T-cell (primary cell): Measurements from ENCODE around the gene SEMA4D. TPM values are rescaled to one million over a fixed set of nuclear protein-coding genes. Genes with fewer than 3 reads are reported as not detected.

ENCODE experiments used
- ATAC-seq, 4 experiments: fragments of 200-7000 bp in 3 of 4; fragments of 150-1000 bp in 1 of 4; cut with Tn5 transposase; replicated peaks in 1 of 4; 1 replicate in 3 of 4; 2 replicates in 1 of 4; pipeline ENCODE4 v1.10.0; 2021; ENCODE audit warnings: moderate library complexity in 3 of 4, mild to moderate bottlenecking in 2 of 4, moderate number of reproducible peaks in 1 of 4
- CTCF ChIA-PET, 2 donors: fragments of 300-600 bp; sonication (Branson Sonifier 250); formaldehyde crosslinking; loops; one replicate each; lab custom pipeline; 2022; ENCODE audit warnings: antibody characterized with exemption in 2 of 2; lab: Charles Lee
- POLR2A ChIA-PET, 2 donors: fragments of 300-600 bp; sonication (Branson Sonifier 250); formaldehyde crosslinking; loops; one replicate each; lab custom pipeline; 2022; ENCODE audit warnings: antibody characterized with exemption in 2 of 2; lab: Charles Lee
- DNase-seq, 35 experiments: peaks; one replicate each; pipeline versions ENCODE4 v3.0.0 to v3.0.0-alpha.2; 2013 to 2023
- H3K27ac ChIP-seq: one replicate; pipeline ENCODE4 v1.5.1; 2013; ENCODE audit warnings: low read length
- H3K27me3 ChIP-seq, 2 experiments: replicated peaks in 1 of 2; 1 replicate in 1 of 2; 2 replicates in 1 of 2; pipeline versions ENCODE4 v1.6.1 to v1.7.0; 2013; ENCODE audit warnings: low read length in 1 of 2, mixed read lengths in 1 of 2; ENCODE audit not compliant: control insufficient read depth in 2 of 2, insufficient read depth in 2 of 2; ENCODE audit errors: extremely low read depth in 1 of 2
- H3K36me3 ChIP-seq, 2 donors: 1 replicate in 1 of 2; 2 replicates in 1 of 2; pipeline versions ENCODE4 v1.6.1 to v1.7.0; 2013; ENCODE audit warnings: low read length in 1 of 2; ENCODE audit not compliant: control insufficient read depth in 2 of 2, insufficient read depth in 1 of 2; ENCODE audit errors: extremely low read depth in 1 of 2
- H3K4me1 ChIP-seq, 2 experiments: 1 replicate in 1 of 2; 2 replicates in 1 of 2; pipeline versions ENCODE4 v1.6.1 to v1.7.0; 2013; ENCODE audit warnings: low read length in 2 of 2, mixed read lengths in 1 of 2; ENCODE audit not compliant: insufficient read depth in 2 of 2, control insufficient read depth in 1 of 2; ENCODE audit errors: extremely low read depth in 1 of 2
- H3K4me3 ChIP-seq, 2 donors: 1 replicate in 1 of 2; 2 replicates in 1 of 2; pipeline versions ENCODE4 v1.5.1 to v1.7.0; 2013; ENCODE audit warnings: mild to moderate bottlenecking in 2 of 2, low read length in 1 of 2, moderate library complexity in 1 of 2; ENCODE audit not compliant: control insufficient read depth in 1 of 2; ENCODE audit errors: extremely low read depth in 1 of 2
- H3K9me3 ChIP-seq: 2 replicates; pipeline ENCODE4 v1.7.0; 2013
- H3K27ac Mint-ChIP-seq, 2 donors: one replicate each; pipeline ENCODE4 v1.8.0; 2020 to 2021; ENCODE audit warnings: mild to moderate bottlenecking in 2 of 2, mixed read lengths in 2 of 2
- H3K27me3 Mint-ChIP-seq, 2 donors: one replicate each; pipeline ENCODE4 v1.8.0; 2021 to 2022; ENCODE audit warnings: mixed read lengths in 2 of 2
- H3K36me3 Mint-ChIP-seq: one replicate; pipeline ENCODE4 v1.8.0; 2021; ENCODE audit warnings: mixed read lengths
- H3K4me1 Mint-ChIP-seq, 3 donors: one replicate each; pipeline ENCODE4 v1.8.0; 2020 to 2022; ENCODE audit warnings: mixed read lengths in 3 of 3, mild to moderate bottlenecking in 1 of 3
- H3K4me3 Mint-ChIP-seq, 3 donors: one replicate each; pipeline ENCODE4 v1.8.0; 2020 to 2022; ENCODE audit warnings: mild to moderate bottlenecking in 3 of 3, mixed read lengths in 3 of 3, moderate library complexity in 3 of 3
- H3K9me3 Mint-ChIP-seq, 3 donors: one replicate each; pipeline ENCODE4 v1.8.0; 2020 to 2022; ENCODE audit warnings: mixed read lengths in 3 of 3
- WGBS: methylation state at CpG from one replicate; pipeline ENCODE4 v1.1.5; 2013; ENCODE audit warnings: missing lambda C conversion rate; ENCODE audit not compliant: insufficient coverage; 5-methylcytosine and 5-hydroxymethylcytosine counted together
- total RNA-seq, 35 experiments: library from RNA in 6 of 35; stranded (reverse) in 6 of 35; fragments of 120-200 nt in 1 of 35; gene quantifications; one replicate each; pipeline versions ENCODE4 v1.2.1 to v1.2.4 and lab custom pipeline; 2013 to 2026

Gene SEMA4D
- total RNA-seq, 5 donors from 2014 or later (not counting 1 experiment from before 2014, with no cell fraction given) = 347 to 585 (median 434) TPM

DNA sequence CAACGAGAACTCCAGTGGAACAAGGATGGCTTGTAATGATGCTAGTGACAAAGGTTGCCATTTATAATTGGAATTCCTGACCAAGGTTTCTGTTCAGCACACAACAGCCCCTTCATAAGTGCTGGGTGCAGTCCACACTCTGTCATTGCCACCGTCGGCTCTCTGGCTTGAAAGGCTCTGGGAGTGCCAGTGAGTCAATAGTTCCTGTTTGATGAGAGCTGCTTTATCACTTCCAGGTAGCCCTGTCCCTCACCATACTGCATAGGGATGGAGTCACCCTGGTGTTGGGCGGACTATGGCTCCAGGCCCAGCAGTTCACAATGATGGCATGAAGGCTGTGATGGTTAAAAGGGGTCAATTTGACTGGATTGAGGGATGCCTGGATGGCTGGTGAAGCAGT is 34.6 kb upstream of the SEMA4D start:
- ChIA-PET CTCF (interaction anchor here in 1 of 2 donors (1.1 kb wide), 1 partner anchor 16 kb away, joined by 5 read pairs; no protein-coding TSS in a partner anchor), POLR2A (interaction anchor here in 1 of 2 donors (0.7 kb wide), 1 partner anchor 16 kb away, joined by 3 read pairs; no protein-coding TSS in a partner anchor)
- Histone ChIP-seq H3K4me3 (no peak overlapping the region), H3K36me3 (no peaks in the 10 kb centered on the region), H3K27ac (no peak overlapping the region), H3K4me1 (peaks cover 65 to 89% of the 10 kb centered on the region in 2 experiments), H3K9me3 (no peaks in the 10 kb centered on the region), H3K27me3 (no peaks in the 10 kb centered on the region)
- Mint-ChIP-seq H3K27ac (peak overlapping the region; percentile 86 to 92), H3K27me3 (no peaks in the 10 kb centered on the region), H3K4me1 (peaks cover 98 to 100% (median 98%) of the 10 kb centered on the region in 3 donors), H3K4me3 (peak overlapping the region in 1 of 3 donors; percentile 52), H3K36me3 (no peaks in the 10 kb centered on the region), H3K9me3 (peaks cover 0 to 2% (median 0%) of the 10 kb centered on the region in 3 donors)
- DNase-seq (peak in 3 of 35 experiments; percentile 28 to 42 (median 34)), ATAC-seq (peak in 3 of 4 experiments; percentile 26 to 50 (median 32))
- 60% methylated on average over 1 of the region's 4 CpGs for WGBS

DNA sequence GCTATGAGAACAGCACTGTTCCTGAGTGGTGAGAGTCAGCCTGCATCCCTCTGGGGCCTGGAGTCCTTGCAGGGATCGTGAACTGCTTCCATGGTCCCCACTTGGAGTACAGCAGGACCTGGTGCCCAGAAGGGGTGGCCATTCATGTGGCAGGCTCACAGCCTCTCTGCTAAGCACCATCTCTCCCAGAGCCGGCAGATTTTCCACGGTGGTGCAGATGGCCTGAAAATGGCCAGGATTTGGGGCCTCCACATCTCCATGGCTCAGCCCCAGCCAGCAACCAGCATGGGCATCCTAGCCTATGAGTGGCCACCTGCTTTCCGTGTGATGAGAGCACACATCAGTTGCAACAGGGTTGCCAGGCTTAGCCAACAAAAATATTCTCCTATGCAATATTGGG is 33.9 kb upstream of the SEMA4D start:
- Mint-ChIP-seq H3K36me3 (no peaks in the 10 kb centered on the region), H3K4me1 (peaks cover 98 to 100% (median 98%) of the 10 kb centered on the region in 3 donors), H3K27ac (peak overlapping the region; percentile 89 to 92), H3K27me3 (no peaks in the 10 kb centered on the region), H3K9me3 (peaks cover 0 to 6% (median 0%) of the 10 kb centered on the region in 3 donors), H3K4me3 (peak overlapping the region in 1 of 3 donors; percentile 52)
- ATAC-seq = no peak
- Histone ChIP-seq H3K4me3 (no peak overlapping the region), H3K27me3 (no peaks in the 10 kb centered on the region), H3K9me3 (no peaks in the 10 kb centered on the region), H3K4me1 (peaks cover 62 to 89% of the 10 kb centered on the region in 2 experiments), H3K36me3 (no peaks in the 10 kb centered on the region), H3K27ac (no peak overlapping the region)
- POLR2A ChIA-PET = interaction anchor here in 1 of 2 donors (0.9 kb wide), 1 partner anchor 12 kb away, joined by 3 read pairs; no protein-coding TSS in a partner anchor
- DNase-seq = no peak
- 100% methylated on average over 1 of the region's 4 CpGs for whole genome bisulfite sequencing
- CTCF ChIA-PET = interaction anchor here (0.7 to 1.1 kb wide), 4 partner anchors 17 to 540 kb away, joined by 3 to 12 read pairs (median 6); no protein-coding TSS in a partner anchor

DNA sequence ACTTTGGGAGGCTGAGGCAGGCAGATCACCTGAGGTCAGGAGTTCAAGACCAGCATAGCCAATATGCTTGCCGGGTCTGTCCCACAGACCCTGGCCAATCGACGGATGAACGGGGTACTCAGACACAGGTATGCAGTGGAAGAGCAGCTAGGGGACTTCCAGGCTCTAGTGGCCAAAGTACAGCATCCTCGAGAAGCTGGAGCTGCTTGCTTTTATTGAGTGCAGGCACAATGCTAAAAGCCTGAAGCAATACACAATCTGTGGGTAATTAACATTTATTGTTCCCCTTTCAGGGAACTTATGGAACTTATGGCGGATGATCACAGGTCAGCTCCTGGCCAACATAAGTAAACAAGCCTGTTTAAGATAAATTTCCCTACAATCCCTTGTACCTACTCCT is 32.8 kb upstream of the SEMA4D start:
- ATAC-seq (no peak), DNase-seq (no peak)
- Mint-ChIP-seq H3K27me3 (no peaks in the 10 kb centered on the region), H3K36me3 (no peaks in the 10 kb centered on the region), H3K4me3 (peak overlapping the region in 1 of 3 donors; percentile 23), H3K27ac (peak overlapping the region; percentile 89 to 92), H3K9me3 (peaks cover 0 to 6% (median 0%) of the 10 kb centered on the region in 3 donors), H3K4me1 (peaks cover 99 to 100% (median 99%) of the 10 kb centered on the region in 3 donors)
- Histone ChIP-seq H3K9me3 (no peaks in the 10 kb centered on the region), H3K27me3 (no peaks in the 10 kb centered on the region), H3K27ac (no peak overlapping the region), H3K4me3 (no peak overlapping the region), H3K4me1 (peaks cover 63 to 92% of the 10 kb centered on the region in 2 experiments), H3K36me3 (no peaks in the 10 kb centered on the region)
- 98% methylated on average over 6 of the region's 6 CpGs for WGBS
- ChIA-PET CTCF (interaction anchor here (0.8 to 3.8 kb wide), 5 partner anchors 8 to 102 kb away, joined by 3 to 18 read pairs (median 6); no protein-coding TSS in a partner anchor), POLR2A (interaction anchor here (0.5 to 0.9 kb wide), 4 partner anchors 13 to 136 kb away, joined by 3 to 6 read pairs (median 4); no protein-coding TSS in a partner anchor)

DNA sequence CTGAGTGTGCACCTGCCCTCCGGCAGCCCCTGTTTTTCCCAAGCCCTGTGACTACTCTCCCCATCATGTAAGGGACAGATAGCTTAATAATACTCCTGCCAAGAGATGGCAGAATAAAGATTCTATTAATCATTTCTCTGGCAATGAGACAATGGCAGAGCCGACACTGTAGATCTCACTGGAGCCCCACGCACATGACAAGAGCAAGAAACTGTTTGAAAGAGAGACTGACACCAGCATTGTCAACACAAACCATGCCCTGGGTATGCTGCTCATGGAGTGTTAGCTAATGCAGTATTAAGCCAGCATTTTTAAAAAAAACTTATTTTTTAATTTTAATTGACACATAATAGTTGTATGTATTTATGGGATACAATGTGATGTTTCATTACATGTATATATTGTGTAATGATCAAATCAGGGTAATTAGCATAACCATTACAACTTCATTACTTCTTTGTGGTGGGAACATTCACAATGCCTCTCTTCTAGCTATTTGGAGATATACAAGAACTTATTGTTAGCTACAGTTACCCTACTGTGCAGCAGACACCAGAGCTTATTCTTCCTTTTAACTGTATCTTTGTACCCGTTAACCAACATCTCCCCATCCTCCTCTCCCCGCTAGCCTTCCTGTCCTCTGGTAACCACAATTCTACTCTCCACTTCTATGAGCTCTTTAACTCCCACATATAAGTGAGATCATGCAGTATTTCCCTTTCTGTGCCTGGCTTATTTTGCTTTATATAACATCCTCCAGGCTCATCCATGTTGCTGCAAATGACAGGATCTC is 31.5 kb upstream of the SEMA4D start:
- H3K27me3 Mint-ChIP-seq = no peaks in the 10 kb centered on the region
- CTCF ChIA-PET = interaction anchor here (0.7 to 3.8 kb wide), 15 partner anchors 19 to 101 kb away, joined by 3 to 18 read pairs (median 3); no protein-coding TSS in a partner anchor
- peak overlapping the region; percentile 92 for H3K27ac Mint-ChIP-seq
- peaks cover 0 to 6% (median 0%) of the 10 kb centered on the region in 3 donors for H3K9me3 Mint-ChIP-seq
- Histone ChIP-seq H3K27me3 (no peaks in the 10 kb centered on the region), H3K4me1 (peaks cover 62 to 92% of the 10 kb centered on the region in 2 experiments), H3K27ac (peak overlapping the region; percentile 52), H3K4me3 (no peak overlapping the region), H3K9me3 (no peaks in the 10 kb centered on the region), H3K36me3 (no peaks in the 10 kb centered on the region)
- H3K36me3 Mint-ChIP-seq = no peaks in the 10 kb centered on the region
- H3K4me3 Mint-ChIP-seq = peak overlapping the region; percentile 28 to 78 (median 31)
- DNase-seq = peak in 12 of 35 experiments; percentile 15 to 54 (median 28)
- 29% methylated on average over 3 of the region's 5 CpGs for WGBS
- POLR2A ChIA-PET = interaction anchor here (0.6 to 1.1 kb wide), 5 partner anchors 14 to 222 kb away, joined by 3 to 5 read pairs (median 4); no protein-coding TSS in a partner anchor
- ATAC-seq = peak; percentile 63 to 92 (median 79)
- H3K4me1 Mint-ChIP-seq = peaks cover 99 to 100% (median 99%) of the 10 kb centered on the region in 3 donors

DNA sequence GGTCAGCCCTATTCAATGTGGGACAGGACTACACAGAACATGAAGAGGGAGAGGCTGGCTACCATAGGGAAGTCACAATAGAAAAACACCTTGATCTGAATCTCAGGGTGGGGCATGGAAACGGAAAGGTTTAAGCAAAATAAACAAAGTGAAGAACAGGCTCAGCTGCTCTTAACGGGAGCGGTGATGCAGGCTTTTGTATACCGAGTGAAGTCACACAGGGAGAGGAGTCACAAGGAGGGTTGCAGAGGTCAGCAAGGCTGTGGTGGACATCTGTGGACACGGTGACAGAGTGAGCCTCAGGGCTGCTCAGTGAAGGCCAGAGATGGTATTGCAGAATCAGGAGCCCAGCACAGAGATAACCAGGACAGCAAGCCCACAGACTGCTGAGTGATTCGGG is 30.6 kb upstream of the SEMA4D start:
- peak overlapping the region; percentile 92 for H3K27ac Mint-ChIP-seq
- peaks cover 0 to 6% (median 0%) of the 10 kb centered on the region in 3 donors for H3K9me3 Mint-ChIP-seq
- Histone ChIP-seq H3K4me3 (no peak overlapping the region), H3K9me3 (no peaks in the 10 kb centered on the region), H3K4me1 (peaks cover 71 to 92% of the 10 kb centered on the region in 2 experiments), H3K36me3 (no peaks in the 10 kb centered on the region), H3K27me3 (no peaks in the 10 kb centered on the region), H3K27ac (peak overlapping the region; percentile 52)
- no peaks in the 10 kb centered on the region for H3K27me3 Mint-ChIP-seq
- ATAC-seq (no peak), DNase-seq (no peak)
- ChIA-PET CTCF (interaction anchor here in 1 of 2 donors (1.5 to 3.8 kb wide), 2 partner anchors 20 to 41 kb away, joined by 3 to 18 read pairs; no protein-coding TSS in a partner anchor), POLR2A (interaction anchor here in 1 of 2 donors (0.6 kb wide), 1 partner anchor 16 kb away, joined by 3 read pairs; no protein-coding TSS in a partner anchor)
- H3K4me3 Mint-ChIP-seq = peak overlapping the region; percentile 0 to 78 (median 32)
- H3K36me3 Mint-ChIP-seq = no peaks in the 10 kb centered on the region
- 49% methylated on average over 5 of the region's 6 CpGs for whole genome bisulfite sequencing
- H3K4me1 Mint-ChIP-seq = peaks cover 99 to 100% (median 100%) of the 10 kb centered on the region in 3 donors
